ENCODE measurements around the gene FANCC.

Gene FANCC

DNA sequence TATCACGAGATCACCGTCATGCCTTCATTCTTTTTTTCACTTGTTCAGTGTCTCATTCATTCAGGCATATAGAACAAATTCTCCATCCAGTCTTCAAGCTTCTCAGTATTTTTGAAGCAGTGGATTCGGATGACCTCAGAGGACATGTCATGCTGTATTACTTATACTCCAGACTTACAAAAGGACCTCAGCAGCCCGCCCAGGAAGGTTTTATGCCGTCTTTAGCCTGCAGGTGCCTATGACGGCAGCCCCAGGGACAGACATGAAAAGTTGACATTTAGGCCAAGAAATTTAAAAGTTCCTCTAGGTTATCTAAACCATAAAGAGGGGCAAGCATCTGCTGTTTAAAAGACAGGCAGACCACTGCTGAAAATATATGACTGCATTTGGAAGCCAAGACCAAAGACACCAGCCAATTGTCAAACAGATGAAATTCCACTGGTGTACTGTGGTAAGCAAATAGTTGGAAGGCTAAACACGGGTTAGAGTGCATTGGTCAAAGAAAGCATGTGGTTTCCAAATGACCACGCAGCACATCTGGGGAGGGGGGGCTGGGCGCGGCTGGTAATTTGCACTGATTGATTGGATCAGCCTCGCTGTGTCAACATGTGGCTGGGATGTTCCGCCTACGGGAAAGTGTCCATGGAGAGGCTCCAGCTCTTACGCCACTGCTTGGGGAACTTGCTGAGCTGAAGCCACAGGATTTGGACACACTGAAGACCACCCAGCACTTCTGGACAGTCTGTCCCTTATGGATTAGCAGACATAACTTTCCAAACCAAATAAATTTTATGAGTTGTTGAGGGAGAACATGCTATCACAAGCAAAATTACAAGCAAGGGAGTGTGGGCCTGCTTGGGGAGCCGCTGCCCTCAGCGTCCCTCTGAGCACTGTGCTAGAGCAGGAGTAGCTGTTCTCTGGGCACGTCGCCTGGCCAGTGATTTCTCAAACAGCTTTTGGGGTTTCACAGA is 173.6 kb downstream of the FANCC start:
- no peak for DNase-seq (ENCODE audit: low spot score)

GRCh38 chr9:95142728-95143127 is 174.8 kb downstream of the FANCC start:
- DNase-seq (ENCODE audit: low spot score): no peak

- no peak for DNase-seq (ENCODE audit: low spot score)
Measured at GRCh38 chr9:95142315-95142714, 175.2 kb downstream of the FANCC start.

DNA sequence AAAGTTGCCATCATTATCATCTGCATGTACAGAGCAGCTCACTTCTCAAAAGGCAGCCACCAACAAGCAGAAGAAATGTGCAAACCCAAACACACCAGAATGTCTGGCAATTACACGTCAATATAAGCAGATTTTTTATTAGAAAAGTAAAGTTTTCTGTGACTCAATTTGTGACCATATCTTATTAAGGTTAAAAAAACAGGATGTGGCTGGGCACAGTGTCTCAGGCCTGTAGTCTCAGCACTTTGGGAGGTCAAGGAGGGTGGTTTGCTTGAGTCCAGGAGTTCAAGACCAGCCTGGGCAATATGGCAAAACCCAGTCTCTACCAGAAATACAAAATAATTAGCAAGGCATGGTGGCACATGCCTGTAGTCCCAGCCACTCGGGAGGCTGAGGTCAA is 176.7 kb downstream of the FANCC start:
- no peak for DNase-seq (ENCODE audit: low spot score)

DNA sequence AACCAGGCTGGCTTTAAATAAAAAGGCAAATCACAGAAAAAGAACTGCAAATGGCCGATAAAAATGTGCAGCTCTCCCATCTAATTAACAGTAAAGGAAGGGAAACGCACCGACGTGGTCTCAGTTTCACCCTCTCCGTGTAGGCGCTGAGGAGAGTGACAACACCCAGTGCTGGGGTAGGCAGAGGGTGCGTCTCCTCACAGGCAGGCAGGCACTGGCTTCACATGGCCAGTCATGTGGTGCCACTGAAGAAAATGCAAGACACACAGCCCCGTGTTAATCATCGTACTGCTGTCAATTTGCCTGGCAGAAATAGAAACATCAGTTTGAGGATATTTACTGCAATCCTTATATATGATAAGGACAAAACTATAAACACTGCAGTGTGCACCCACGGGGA is 178.4 kb downstream of the FANCC start:
- DNase-seq (ENCODE audit: low spot score): no peak

DNA sequence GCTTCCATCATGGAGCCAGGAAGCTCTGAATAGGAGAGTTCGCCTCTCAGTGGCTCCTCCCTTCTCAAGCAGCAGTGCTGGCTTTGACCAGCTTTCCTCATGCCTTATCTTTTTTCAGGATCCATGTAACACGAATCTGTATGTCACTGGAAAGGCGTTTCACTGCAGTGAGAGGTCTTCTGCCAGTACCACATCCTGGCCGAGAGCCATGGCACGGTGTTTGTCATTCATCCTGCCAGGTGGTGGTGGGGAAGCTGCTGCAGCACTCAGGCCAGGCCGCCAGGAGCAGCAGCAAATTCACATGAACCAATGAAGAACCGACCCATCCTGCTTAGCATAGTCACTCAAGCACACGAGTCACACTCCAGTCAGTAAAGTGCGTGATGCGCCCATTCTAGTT is 179.0 kb downstream of the FANCC start:
- DNase-seq (ENCODE audit: low spot score): no peak

DNA sequence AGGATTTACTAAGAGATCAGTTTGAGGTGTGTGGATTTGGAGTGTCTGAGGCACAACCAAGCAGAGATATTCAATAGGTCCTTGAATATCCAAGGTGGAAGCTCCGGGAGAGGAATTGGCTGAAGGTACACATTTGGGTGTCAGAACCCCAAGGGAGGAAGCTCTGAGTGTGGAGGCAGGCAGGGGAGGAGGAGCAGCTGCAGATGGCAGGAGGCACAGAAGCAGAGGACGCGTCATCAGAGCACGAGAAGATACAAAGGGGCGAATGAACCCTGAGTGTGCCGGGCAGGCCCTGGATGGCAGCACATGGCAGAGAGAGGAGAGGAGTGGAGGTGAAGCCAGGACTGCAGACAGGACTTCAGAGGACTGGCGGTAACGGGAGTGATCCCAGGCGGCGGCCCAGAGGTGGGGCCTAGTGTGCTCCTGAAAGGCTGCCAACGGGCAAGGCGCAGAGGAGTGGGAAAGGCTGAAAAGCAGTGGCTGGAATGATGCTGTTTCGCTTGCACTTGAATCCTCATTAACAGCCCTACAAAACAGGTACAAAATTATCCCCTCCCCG is 179.8 kb downstream of the FANCC start:
- no peak for DNase-seq (ENCODE audit: low spot score)

- DNase-seq (ENCODE audit: low spot score): no peak
Measured at GRCh38 chr9:95135756-95136155, 181.8 kb downstream of the FANCC start.

DNA sequence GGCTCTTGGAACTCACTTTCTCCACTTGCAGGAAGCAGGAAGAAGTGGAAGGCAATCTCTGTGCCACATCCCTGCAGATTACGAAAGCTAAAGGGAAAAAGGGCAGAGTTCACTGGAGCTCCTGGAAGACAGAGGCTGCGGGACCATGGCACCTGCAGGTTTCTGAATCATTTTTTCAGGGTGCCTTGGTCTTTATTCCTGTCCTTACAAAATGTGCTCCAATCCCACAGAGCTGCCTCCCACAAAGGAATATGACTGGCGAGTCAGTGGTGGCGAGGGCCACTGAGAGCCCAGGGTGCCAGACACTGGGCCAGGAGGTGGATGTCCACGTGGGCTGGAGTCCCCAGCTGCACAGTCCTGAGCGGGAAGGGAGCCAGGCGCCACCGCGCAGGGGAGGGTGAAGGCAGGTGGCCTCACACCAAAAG is 183.0 kb downstream of the FANCC start:
- no peak for DNase-seq (ENCODE audit: low spot score)

DNA sequence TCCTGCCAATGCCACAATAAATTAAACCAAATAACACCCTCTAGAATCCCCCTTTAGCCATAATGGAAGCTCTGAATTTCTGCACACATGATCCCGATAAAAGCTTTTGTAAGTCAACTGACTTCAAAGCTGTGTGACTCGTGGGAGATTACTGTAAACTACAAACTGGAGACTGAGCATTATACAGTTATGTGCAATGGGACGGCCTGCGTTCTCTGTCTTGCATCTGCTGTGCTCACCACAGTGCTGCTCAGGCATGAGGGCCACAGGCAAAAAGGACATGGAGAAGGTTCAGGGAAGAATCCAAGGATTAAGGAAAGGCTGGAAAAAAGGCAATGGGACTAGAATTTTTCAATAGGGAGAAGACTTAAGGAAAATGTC is 184.2 kb downstream of the FANCC start:
- DNase-seq (ENCODE audit: low spot score): no peak

GRCh38 chr9:95132366-95133324 is 184.9 kb downstream of the FANCC start:
- no peak for DNase-seq (ENCODE audit: low spot score)

DNA sequence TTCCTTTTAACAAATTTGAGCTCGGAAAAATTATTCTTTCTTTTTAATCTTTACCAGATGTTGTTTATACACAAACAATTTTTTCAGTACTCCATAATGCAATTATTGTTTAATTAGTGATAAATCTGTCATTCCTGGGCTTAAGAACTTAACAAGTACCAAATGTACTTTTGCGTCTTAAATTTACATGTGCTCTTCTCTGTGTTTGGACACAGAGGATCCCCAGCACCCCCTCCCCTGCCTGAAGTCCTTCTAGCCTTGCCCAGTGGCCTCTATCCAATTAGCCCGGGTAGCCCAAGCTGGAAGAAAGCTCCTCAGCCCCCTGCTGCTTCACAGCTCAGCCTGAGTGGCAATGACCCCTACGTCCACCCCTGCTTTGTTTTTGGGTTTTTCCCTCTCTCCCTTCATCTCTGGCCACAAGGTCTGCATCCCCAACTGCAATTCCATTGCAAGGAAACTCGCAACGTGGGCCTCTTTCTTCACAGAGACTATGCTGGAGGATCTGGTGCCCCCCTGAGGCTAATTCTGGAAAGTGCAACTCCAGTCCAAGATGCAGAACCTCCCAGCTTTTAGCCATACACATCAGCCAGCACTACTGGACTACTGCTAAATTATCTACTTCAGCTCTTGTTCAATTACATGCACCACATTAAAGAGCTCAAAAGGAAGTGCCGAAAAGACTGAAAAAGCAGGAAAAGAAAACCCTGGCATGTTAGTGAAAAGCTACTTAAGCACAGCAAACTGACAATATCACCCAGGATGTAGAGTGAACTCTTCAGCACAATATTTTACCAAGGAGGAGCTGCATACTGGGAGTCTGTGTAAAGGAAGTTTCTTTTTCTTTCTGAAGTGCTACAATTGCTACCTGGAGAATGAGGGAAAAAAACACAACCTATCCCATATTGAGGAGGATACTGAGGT is 186.2 kb downstream of the FANCC start:
- peak; percentile 12 for DNase-seq (ENCODE audit: low spot score)

GRCh38 chr9:95130484-95130883 is 187.0 kb downstream of the FANCC start:
- no peak for DNase-seq (ENCODE audit: low spot score)

GRCh38 chr9:95129476-95130291 is 187.8 kb downstream of the FANCC start:
- DNase-seq (ENCODE audit: low spot score): no peak

GRCh38 chr9:95128177-95128524 is 189.4 kb downstream of the FANCC start:
- DNase-seq (ENCODE audit: low spot score): no peak

GRCh38 chr9:95127249-95128176 is 190.0 kb downstream of the FANCC start:
- DNase-seq (ENCODE audit: low spot score): peak; percentile 41

DNA sequence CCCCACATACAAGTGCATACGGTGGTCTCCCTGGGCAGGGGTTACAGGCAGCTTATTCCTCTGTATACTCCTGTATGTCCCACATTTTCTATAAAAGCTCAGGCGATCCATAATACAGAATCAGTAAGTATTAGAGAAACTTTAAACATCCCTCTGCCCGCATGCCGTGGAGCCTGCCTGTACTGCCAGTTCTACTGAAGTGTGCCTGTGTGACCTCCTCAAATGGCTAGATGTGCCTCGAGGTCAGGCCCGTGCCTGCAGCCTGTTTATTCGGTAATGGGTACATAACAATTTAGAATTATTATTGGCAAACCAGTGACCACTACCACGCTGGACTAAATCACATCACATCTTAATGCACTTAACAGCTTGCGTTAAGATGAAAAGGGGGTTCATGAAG is 190.8 kb downstream of the FANCC start:
- no peak for DNase-seq (ENCODE audit: low spot score)

DNA sequence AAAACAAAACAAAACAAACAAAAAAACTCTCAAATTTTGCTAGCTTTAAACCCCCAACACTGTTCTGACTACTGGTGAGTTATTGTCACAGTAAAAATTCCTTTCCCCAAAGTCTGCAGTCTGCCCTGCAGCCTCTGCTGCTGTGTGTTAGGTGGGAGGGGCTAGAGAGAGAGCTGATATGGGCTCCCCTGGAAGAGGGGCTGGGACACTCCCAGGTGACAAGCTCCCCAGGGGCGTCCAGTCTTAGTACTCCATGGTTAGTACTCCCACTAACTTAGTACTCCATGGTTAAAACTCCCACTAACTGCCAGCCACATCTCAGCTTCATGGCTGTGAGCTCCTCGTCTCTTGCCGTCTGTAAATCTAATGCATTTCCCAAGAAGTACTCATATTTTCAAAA is 191.9 kb downstream of the FANCC start:
- no peak for DNase-seq (ENCODE audit: low spot score)

DNA sequence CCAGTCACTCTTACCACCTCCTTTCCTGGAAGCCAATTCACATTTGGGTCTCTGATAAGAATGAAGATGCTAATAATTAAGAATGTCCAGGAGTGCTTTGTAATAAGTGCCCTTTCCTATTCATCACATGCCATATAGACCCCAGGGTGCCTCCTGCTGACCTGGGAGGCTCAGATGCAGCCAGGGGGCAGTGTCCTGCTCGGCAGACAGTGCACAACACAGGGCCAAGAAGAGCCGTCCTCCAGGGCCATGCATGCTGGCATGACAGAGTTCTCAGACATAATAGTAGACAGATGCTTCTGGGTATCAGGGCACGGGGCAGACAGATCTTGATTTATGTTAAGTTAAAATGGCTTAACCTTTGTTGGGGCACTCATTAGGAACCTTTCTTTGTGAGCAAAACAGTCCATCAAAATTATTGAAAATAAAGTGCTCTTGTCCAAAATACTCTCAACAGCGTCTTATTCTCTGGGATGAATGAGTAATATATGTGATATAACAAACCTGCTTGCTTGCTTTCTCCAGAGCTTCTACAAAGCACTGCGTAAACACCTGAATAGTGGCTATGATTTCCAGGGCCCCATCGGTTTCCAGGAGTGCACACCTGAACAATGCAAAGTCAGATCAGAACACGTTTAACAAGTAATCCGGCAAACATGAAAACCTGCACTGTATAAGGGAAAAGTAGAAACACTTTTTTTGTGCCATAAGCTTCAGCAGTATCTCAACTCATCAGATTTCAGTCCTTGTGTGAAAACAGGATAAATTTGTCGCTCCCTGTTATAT is 192.7 kb downstream of the FANCC start:
- DNase-seq (ENCODE audit: low spot score): no peak

Measured in hematopoietic multipotent progenitor cell treated with erythropoietin and hydrocortisone succinate and interleukin-3 and kit ligand, for 17 days (in vitro differentiated cells).